ENCODE measurements around the gene TBC1D23. TPM values are rescaled to one million over a fixed set of nuclear protein-coding genes. Genes with fewer than 3 reads are reported as not detected.
"Not testable (repeated sequence)": the region's sequence is repeated elsewhere in the genome, so short reads cannot be mapped to it uniquely, and the experiment has no call there.

The TBC1D23 gene
- total RNA-seq, 2 donors from 2014 or later = 35.6 to 58.2 TPM

DNA sequence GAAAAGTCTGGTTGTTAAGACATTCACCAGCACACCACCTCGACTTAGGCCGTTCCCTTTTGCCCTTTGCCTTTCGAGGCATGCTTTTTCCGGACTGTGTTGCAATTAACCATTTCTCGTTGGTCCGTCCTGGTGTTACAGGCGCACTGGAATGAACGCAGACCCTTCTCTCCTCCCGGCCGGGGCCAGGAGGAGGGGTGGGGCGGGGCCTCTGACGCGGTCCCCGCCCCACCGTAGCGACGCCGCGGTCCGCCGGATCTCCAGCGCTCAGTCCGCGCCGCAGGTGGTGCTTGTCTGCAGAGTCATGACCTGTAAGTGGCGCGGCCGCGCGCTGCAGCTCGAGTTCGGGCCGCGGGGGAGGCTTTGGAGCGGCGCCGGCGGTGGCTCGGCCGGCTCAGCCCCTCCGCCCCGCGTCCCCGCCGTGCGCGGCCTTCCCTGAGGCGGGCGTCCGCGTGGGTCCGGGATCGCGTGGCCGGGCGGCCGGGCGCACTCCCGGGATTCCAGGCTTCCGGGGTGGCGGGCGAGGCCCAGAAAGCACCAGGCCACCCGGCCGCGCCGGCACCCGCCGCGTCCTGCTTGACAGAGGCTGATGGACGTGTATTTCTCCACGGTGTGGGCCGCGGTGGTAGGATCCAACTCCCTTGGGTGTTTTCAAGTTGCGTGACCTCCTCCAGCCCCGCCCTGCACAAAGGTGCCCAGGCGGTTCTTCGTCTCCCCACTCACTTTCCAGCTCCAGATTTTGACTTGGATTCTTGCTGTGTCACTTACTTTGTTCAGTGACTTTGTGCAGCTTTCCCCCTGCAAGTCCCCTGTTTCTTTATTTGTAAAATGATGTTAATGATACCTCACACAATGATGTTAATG, 73.9 kb downstream of the TBC1D23 start, which contains the start of gene NIT2:
Gene NIT2, plus strand, starts transcription at position 270 of the 864 bp plus-strand sequence. Its CDS starts 35 bp downstream, at position 305.
- Histone ChIP-seq H3K27me3 (no peaks in the 10 kb centered on the region), H3K36me3 (no peaks in the 10 kb centered on the region), H3K9me3 (no peaks in the 10 kb centered on the region), H3K4me1 (peaks cover 7% of the 10 kb centered on the region), H3K27ac (peak within 1 kb of the TSS; percentile 50), H3K4me3 (peak within 1 kb of the TSS; percentile 71), H3K9ac (ENCODE audit: low read depth in 2 of 2, low read length in 2 of 2) (peak within 1 kb of the TSS; percentile 69 to 84)
- intact Hi-C loops (cut with DNase I) = no loop called here
- TF ChIP-seq, protein P1, sequence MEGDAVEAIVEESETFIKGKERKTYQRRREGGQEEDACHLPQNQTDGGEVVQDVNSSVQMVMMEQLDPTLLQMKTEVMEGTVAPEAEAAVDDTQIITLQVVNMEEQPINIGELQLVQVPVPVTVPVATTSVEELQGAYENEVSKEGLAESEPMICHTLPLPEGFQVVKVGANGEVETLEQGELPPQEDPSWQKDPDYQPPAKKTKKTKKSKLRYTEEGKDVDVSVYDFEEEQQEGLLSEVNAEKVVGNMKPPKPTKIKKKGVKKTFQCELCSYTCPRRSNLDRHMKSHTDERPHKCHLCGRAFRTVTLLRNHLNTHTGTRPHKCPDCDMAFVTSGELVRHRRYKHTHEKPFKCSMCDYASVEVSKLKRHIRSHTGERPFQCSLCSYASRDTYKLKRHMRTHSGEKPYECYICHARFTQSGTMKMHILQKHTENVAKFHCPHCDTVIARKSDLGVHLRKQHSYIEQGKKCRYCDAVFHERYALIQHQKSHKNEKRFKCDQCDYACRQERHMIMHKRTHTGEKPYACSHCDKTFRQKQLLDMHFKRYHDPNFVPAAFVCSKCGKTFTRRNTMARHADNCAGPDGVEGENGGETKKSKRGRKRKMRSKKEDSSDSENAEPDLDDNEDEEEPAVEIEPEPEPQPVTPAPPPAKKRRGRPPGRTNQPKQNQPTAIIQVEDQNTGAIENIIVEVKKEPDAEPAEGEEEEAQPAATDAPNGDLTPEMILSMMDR (IDR thresholded peaks at IDR 0.05) = no peak
- peak; percentile 86 for DNase-seq

DNA sequence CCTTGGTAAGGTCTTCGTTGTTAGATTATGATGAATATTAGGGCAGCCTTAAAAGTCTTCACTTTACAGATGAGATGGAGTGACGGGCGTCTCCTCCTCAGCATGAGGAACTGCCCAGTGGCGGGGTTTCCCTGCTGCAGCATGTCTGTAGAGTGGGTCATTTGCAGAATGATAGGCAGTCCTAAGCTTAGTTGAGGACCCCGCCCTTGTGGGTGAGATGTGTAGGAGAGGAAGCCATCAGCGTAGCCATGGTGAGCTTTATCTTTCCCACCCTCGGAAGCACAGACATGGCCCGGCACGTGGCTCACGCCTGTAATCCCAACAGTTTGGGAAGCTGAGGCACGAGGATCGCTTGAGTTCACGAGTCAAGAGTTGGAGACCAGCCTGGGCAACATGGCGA, 74.6 kb downstream of the TBC1D23 start:
- TF ChIP-seq, protein P1 (IDR thresholded peaks at IDR 0.05) = no peak
- no peaks in the 10 kb centered on the region for H3K36me3 ChIP-seq
- H3K9ac ChIP-seq (ENCODE audit: low read depth in 2 of 2, low read length in 2 of 2) = peak overlapping the region; percentile 65 to 84
- H3K27me3 ChIP-seq = no peaks in the 10 kb centered on the region
- H3K9me3 ChIP-seq = no peaks in the 10 kb centered on the region
- peak overlapping the region; percentile 71 for H3K4me3 ChIP-seq
- DNase-seq = peak; percentile 25
- intact Hi-C loops (cut with DNase I) = no loop called here
- peaks cover 7% of the 10 kb centered on the region for H3K4me1 ChIP-seq
- H3K27ac ChIP-seq = no peak overlapping the region

DNA sequence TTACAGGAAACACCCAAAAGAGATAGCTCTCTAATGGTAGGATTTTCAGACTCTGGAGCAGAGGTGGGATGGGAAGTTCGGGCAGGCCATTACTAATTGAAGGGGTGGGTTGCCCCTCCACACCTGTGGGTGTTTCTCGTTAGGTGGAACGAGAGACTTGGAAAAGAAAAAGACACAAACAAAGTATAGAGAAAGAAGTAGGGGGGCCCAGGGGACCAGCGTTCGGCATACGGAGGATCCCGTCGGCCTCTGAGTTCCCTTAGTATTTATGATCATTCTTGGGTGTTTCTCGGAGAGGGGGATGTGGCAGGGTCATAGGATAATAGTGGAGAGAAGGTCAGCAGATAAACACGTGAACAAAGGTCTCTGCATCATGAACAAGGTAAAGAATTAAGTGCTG, 75.4 kb downstream of the TBC1D23 start:
- intact Hi-C loops (cut with DNase I) = not testable (repeated sequence)

DNA sequence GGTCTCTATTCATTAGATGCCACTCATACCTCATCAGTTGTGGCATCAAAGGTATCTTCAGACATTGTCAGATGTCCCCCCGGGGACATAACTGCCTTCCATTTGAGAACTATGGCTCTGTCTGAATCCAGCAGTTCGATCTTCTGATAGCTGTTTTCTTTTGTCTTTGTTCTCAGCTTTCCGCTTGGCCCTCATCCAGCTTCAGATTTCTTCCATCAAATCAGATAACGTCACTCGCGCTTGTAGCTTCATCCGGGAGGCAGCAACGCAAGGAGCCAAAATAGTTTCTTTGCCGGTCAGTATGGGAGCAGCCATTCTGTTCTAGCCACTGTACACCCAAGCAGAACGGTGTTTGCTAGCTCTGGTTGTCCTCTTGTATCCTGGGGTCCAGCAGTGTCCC, 78.1 kb downstream of the TBC1D23 start:
- intact Hi-C loops (cut with DNase I) = no loop called here
- TF ChIP-seq, protein P1 (IDR thresholded peaks at IDR 0.05) = no peak
- Histone ChIP-seq H3K9me3 (no peaks in the 10 kb centered on the region), H3K36me3 (no peaks in the 10 kb centered on the region), H3K9ac (ENCODE audit: low read depth in 2 of 2, low read length in 2 of 2) (no peak overlapping the region), H3K27me3 (no peaks in the 10 kb centered on the region), H3K4me3 (no peak overlapping the region), H3K4me1 (peaks cover 7% of the 10 kb centered on the region), H3K27ac (no peak overlapping the region)
- DNase-seq = no peak

More for the DNA sequence above, 75.4 kb downstream of the TBC1D23 start:
- H3K27ac ChIP-seq; H3K36me3 ChIP-seq; H3K27me3 ChIP-seq; H3K4me1 ChIP-seq; DNase-seq; H3K9me3 ChIP-seq; H3K4me3 ChIP-seq; H3K9ac ChIP-seq (ENCODE audit: low read depth in 2 of 2, low read length in 2 of 2): not testable (repeated sequence)

DNA sequence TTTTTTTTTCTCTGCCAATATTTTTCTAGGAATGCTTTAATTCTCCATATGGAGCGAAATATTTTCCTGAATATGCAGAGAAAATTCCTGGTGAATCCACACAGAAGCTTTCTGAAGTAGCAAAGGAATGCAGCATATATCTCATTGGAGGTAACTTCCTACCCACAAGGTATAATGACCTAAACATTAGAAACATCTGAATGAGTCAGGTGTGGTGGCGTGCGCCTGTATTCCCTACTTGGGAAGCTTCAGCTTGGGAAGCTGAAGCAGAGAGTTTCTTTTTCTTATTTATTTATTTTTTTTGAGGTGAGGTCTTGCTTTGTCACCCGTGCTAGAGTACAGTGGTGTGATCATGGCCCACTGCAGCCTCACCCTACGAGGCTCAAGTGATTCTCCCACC, 79.0 kb downstream of the TBC1D23 start:
- H3K27ac ChIP-seq = no peak overlapping the region

More for the DNA sequence above, 79.0 kb downstream of the TBC1D23 start:
- no peak overlapping the region for H3K4me3 ChIP-seq
- peaks cover 7% of the 10 kb centered on the region for H3K4me1 ChIP-seq
- H3K27me3 ChIP-seq = no peaks in the 10 kb centered on the region
- no peaks in the 10 kb centered on the region for H3K36me3 ChIP-seq
- TF ChIP-seq, protein P1 (IDR thresholded peaks at IDR 0.05) = no peak
- H3K9ac ChIP-seq (ENCODE audit: low read depth in 2 of 2, low read length in 2 of 2) = no peak overlapping the region
- DNase-seq = no peak
- H3K9me3 ChIP-seq = no peaks in the 10 kb centered on the region
- intact Hi-C loops (cut with DNase I) = no loop called here
